HepG2 (cell line): ENCODE measurements around the gene GLE1. TPM values are rescaled to one million over a fixed set of nuclear protein-coding genes. Genes with fewer than 3 reads are reported as not detected.
A peak's percentile ranks its signal among the peaks of the same experiment; 100 is the strongest.

Experiments
- ATAC-seq: fragments of 200-7000 bp; cut with Tn5 transposase; 3 replicates; pipeline ENCODE4 v1.9.1; 2020; ENCODE audit warnings: mild to moderate bottlenecking, moderate library complexity
- BruUV-seq: library from RNA; stranded (reverse); fragments of 400-500 nt; replicated peaks from 2 replicates; lab custom pipeline; 2021; lab: Mats Ljungman, UMichigan
- CTCF ChIA-PET: fragments of 300-600 bp; formaldehyde crosslinking; extraction: SDS; loops from one replicate; lab custom pipeline; 2021; ENCODE audit warnings: low total read pairs, inconsistent platforms, low intra/inter-chr PET ratio; lab: Yijun Ruan, JAX
- POLR2A ChIA-PET: fragments of 350-600 bp; sonication (Branson Sonifier 250); formaldehyde crosslinking; loops from one replicate; lab custom pipeline; 2020; ENCODE audit warnings: antibody characterized with exemption, inconsistent platforms; lab: Yijun Ruan, JAX
- DNase-seq: peaks from one replicate; pipeline ENCODE4 v3.0.0-alpha.2; 2015; ENCODE audit warnings: low spot score
- FAIRE-seq: peaks from 3 replicates; lab custom pipeline; 2011; peaks lifted over from hg19 to GRCh38; lab: Jason Lieb, UNC
- H2AFZ ChIP-seq: one replicate; pipeline ENCODE4 v1.6.1; 2011; ENCODE audit warnings: low read length, inconsistent platforms
- H3K27ac ChIP-seq: fragments of 300-600 bp; 3 replicates; pipeline ENCODE4 v1.8.0; 2011; ENCODE audit warnings: mixed run types, mild to moderate bottlenecking, mixed read lengths, low read length, inconsistent platforms; ENCODE audit not compliant: insufficient read depth; ENCODE audit errors: extremely low read length
- H3K27me3 ChIP-seq, 2 experiments: fragments of 200-600 bp in 1 of 2; 2 replicates in 1 of 2; 3 replicates in 1 of 2; pipeline versions ENCODE4 v1.6.0 to v1.8.0; 2011; ENCODE audit warnings: low read length in 2 of 2, mild to moderate bottlenecking in 2 of 2, moderate library complexity in 2 of 2, inconsistent platforms in 1 of 2; ENCODE audit not compliant: insufficient read depth in 2 of 2, control insufficient read depth in 1 of 2
- H3K36me3 ChIP-seq, 2 experiments: fragments of 200-600 bp in 1 of 2; replicated peaks in 1 of 2; 2 replicates in 1 of 2; 3 replicates in 1 of 2; pipeline versions ENCODE4 v1.5.1 to v1.8.0; 2011; ENCODE audit warnings: low read length in 2 of 2, inconsistent platforms in 1 of 2; ENCODE audit not compliant: insufficient read depth in 2 of 2, control insufficient read depth in 1 of 2
- H3K4me1 ChIP-seq: 2 replicates; pipeline ENCODE4 v1.5.1; 2012; ENCODE audit warnings: low read length, inconsistent platforms; ENCODE audit not compliant: insufficient read depth
- H3K4me2 ChIP-seq: 2 replicates; pipeline ENCODE4 v1.6.0; 2011; ENCODE audit warnings: low read depth, low read length, inconsistent platforms
- H3K4me3 ChIP-seq, 3 experiments: fragments of 200-600 bp in 1 of 3; sonication (generic), shearing (Covaris generic) in 1 of 3; replicated peaks in 1 of 3; 2 replicates each; pipeline ENCODE4 v1.5.1; 2011 to 2016; ENCODE audit warnings: low read length in 3 of 3, inconsistent platforms in 2 of 3, low read depth in 2 of 3, mild to moderate bottlenecking in 2 of 3, control low read depth in 1 of 3, mixed read lengths in 1 of 3; ENCODE audit not compliant: insufficient read depth in 1 of 3
- H3K79me2 ChIP-seq: one replicate; pipeline ENCODE4 v1.6.1; 2011; ENCODE audit warnings: low read length, inconsistent platforms; ENCODE audit not compliant: insufficient read depth
- H3K9ac ChIP-seq: 2 replicates; pipeline ENCODE4 v1.6.0; 2011; ENCODE audit warnings: mild to moderate bottlenecking, low read depth, low read length, inconsistent platforms; ENCODE audit not compliant: insufficient read depth
- H3K9me3 ChIP-seq: 2 replicates; pipeline ENCODE4 v1.5.1; 2012; ENCODE audit warnings: mild to moderate bottlenecking, low read length
- H4K20me1 ChIP-seq: 2 replicates; pipeline ENCODE4 v1.6.0; 2011; ENCODE audit warnings: inconsistent platforms, mild to moderate bottlenecking, low read length, moderate library complexity; ENCODE audit not compliant: insufficient read depth
- GABPA ChIP-seq, 2 experiments: IDR thresholded peaks; 2 replicates each; pipeline ENCODE4 v1.6.1; 2011 to 2016; ENCODE audit warnings: low read depth in 2 of 2, low read length in 1 of 2, missing biosample characterization in 1 of 2, missing genetic modification characterization in 1 of 2
- GABPB1 ChIP-seq: IDR thresholded peaks from 2 replicates; pipeline ENCODE4 v1.6.1; 2016; ENCODE audit warnings: mild to moderate bottlenecking, missing genetic modification reagents, moderate library complexity, missing compliant biosample characterization
- IKZF4 ChIP-seq: sonication (generic); formaldehyde crosslinking; IDR thresholded peaks from 2 replicates; pipeline ENCODE4 v1.5.1; 2020; ENCODE audit warnings: borderline replicate concordance, mild to moderate bottlenecking, low read depth, missing genetic modification reagents; ENCODE audit errors: not compliant biosample characterization
- IRX3 ChIP-seq: sonication (generic); formaldehyde crosslinking; IDR thresholded peaks from 2 replicates; pipeline ENCODE4 v1.8.1; 2023; ENCODE audit warnings: mild to moderate bottlenecking, low read depth, missing genetic modification reagents, borderline replicate concordance
- KDM5A ChIP-seq: fragments of 200-600 bp; sonication (generic); IDR thresholded peaks from 2 replicates; pipeline ENCODE4 v1.7.0; 2018; ENCODE audit warnings: antibody characterized with exemption, mild to moderate bottlenecking, low read length, borderline replicate concordance
- LRRFIP1 ChIP-seq: sonication (generic); formaldehyde crosslinking; conservative IDR thresholded peaks from 2 replicates; pipeline ENCODE4 v1.4.0; 2020; ENCODE audit warnings: missing genetic modification reagents
- MED1 ChIP-seq: sonication (generic); formaldehyde crosslinking; IDR thresholded peaks from 2 replicates; pipeline ENCODE4 v1.4.0; 2020; ENCODE audit warnings: missing genetic modification reagents
- MEIS2 ChIP-seq: sonication (generic); formaldehyde crosslinking; IDR thresholded peaks from 2 replicates; pipeline ENCODE4 v1.9.0; 2021; ENCODE audit warnings: mild to moderate bottlenecking, missing genetic modification reagents
- PAWR ChIP-seq: sonication (generic); formaldehyde crosslinking; IDR thresholded peaks from 2 replicates; pipeline ENCODE4 v1.4.0; 2020; ENCODE audit warnings: missing genetic modification reagents, mild to moderate bottlenecking, borderline replicate concordance
- RFXANK ChIP-seq: IDR thresholded peaks from 2 replicates; pipeline ENCODE4 v1.6.1; 2016
- SNRNP70 ChIP-seq: fragments of 200-400 bp; formaldehyde crosslinking; IDR thresholded peaks from 2 replicates; pipeline ENCODE4 v1.6.1; 2017; ENCODE audit warnings: mild to moderate bottlenecking, low read depth, low read length, moderate library complexity
- TBX2 ChIP-seq: sonication (generic); formaldehyde crosslinking; IDR thresholded peaks from 2 replicates; pipeline ENCODE4 v1.5.0; 2020; ENCODE audit warnings: missing genetic modification reagents, mild to moderate bottlenecking, borderline replicate concordance
- ZBED4 ChIP-seq: sonication (generic); formaldehyde crosslinking; IDR thresholded peaks from 2 replicates; pipeline ENCODE4 v1.4.0; 2020; ENCODE audit warnings: missing genetic modification reagents, borderline replicate concordance
- ZNF33A ChIP-seq: sonication (generic); formaldehyde crosslinking; IDR thresholded peaks from 2 replicates; pipeline ENCODE4 v1.5.1; 2020; ENCODE audit warnings: missing genetic modification reagents, mild to moderate bottlenecking, moderate library complexity, borderline replicate concordance
- ZNF556 ChIP-seq: sonication (generic); formaldehyde crosslinking; IDR thresholded peaks from 2 replicates; pipeline ENCODE4 v1.4.0; 2020; ENCODE audit warnings: mild to moderate bottlenecking, missing genetic modification reagents, borderline replicate concordance
- ZNF761 ChIP-seq: sonication (generic); formaldehyde crosslinking; conservative IDR thresholded peaks from 2 replicates; pipeline ENCODE4 v1.4.0; 2020; ENCODE audit warnings: mild to moderate bottlenecking, missing genetic modification reagents
- WGBS: methylation state at CpG from one replicate; pipeline ENCODE4 v1.1.6; 2017; ENCODE audit warnings: low lambda C conversion rate; 5-methylcytosine and 5-hydroxymethylcytosine counted together
- in situ Hi-C: cut with HindIII; loops from 2 replicates; pipeline ENCODE4 v1.10.0; 2017; ENCODE audit warnings: low pct_unique_long_range_greater_than_20kb; ENCODE audit not compliant: extremely low pct_ligation_motif_present
- intact Hi-C: fragments of 100-400 bp; cut with micrococcal nuclease; formaldehyde crosslinking; loops from one replicate; pipeline ENCODE4 v1.10.0; 2022; ENCODE audit not compliant: unreplicated experiment
- polyA plus RNA-seq, 8 experiments: library from polyadenylated mRNA; depleted of rRNA in 3 of 8; stranded (reverse) in 7 of 8; unstranded in 1 of 8; fragments of >200 nt; fragmentation: Illumina TruSeq in 4 of 8; extraction: Trizol in 4 of 8; gene quantifications; 2 replicates each; pipeline versions ENCODE4 v1.2.1 to v1.2.3, GENCODE V29; 2011 to 2016; ENCODE audit warnings: low read depth in 4 of 8, missing spikeins in 1 of 8, mixed read lengths in 1 of 8; ENCODE audit not compliant: insufficient read depth in 1 of 8
- total RNA-seq, 5 experiments: library from RNA; depleted of rRNA; stranded (reverse); fragments of >200 nt; fragmentation: Illumina TruSeq; extraction: Trizol; gene quantifications; 2 replicates each; pipeline ENCODE4 v1.2.3, GENCODE V29; 2016; ENCODE audit warnings: low read depth in 1 of 5
- TF ChIP-seq, protein P1 (sequence below): IDR thresholded peaks from 2 replicates; pipeline ENCODE4 v1.6.1; 2016; ENCODE audit warnings: missing genetic modification reagents, missing compliant biosample characterization

GLE1 gene
- total and polyA plus RNA-seq, 2 of the 13 experiments (the other 11 are each of a cell fraction or from before 2014, with no cell fraction given) = 14.7 to 28.8 TPM

DNA sequence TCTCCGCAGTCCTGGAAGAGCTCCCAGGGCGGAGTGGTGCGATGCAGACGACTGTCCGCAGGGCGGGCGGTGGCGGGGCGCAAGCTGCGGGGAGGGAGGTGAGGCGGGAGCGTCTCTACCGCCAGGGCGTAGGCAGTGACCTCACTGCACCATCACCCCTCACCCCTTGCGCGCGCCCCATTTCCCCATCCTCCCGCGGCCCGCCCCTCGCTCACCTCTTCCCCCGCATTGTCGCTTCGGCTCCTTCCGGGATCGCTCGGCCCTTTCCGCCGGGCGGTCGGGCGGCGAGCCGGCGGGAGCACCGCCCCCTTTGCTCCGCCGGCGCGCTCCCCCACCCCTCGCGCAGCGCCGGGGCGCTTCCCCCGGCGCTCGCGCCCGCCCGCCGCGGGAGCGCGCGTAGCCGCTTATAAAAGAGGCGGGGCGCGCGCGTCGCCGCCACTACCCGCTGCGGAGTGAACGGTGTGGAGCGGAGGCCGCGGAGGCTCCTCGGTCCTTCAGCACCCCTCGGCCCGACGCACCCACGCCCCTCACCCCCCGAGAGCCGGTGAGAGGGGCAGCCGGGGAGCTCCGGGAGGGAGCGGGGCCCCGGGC lies 47.7 kb downstream of the GLE1 start, which contains the start of gene SPTAN1:
Gene SPTAN1, plus strand, starts transcription at position 435 of the 591 bp plus-strand sequence. CDS start 14,154 bp downstream, outside the sequence.
- Histone ChIP-seq H4K20me1 (peaks cover 22% of the 10 kb centered on the region), H2AFZ (peak within 1 kb of the TSS; percentile 44), H3K36me3 (no peaks in the 10 kb centered on the region), H3K27me3 (no peaks in the 10 kb centered on the region; a peak in 1 of 5 replicates), H3K9me3 (no peaks in the 10 kb centered on the region), H3K9ac (peak within 1 kb of the TSS; percentile 85), H3K27ac (peak within 1 kb of the TSS; percentile 67), H3K4me2 (peak within 1 kb of the TSS; percentile 95), H3K4me1 (peaks cover 64% of the 10 kb centered on the region), H3K79me2 (peaks cover 41% of the 10 kb centered on the region), H3K4me3 (peak within 1 kb of the TSS; percentile 87 to 95 (median 90))
- in situ Hi-C loops (no loop called here), intact Hi-C loops (loop anchor here (2.0 to 5.0 kb wide), 2 partner anchors 50 to 85 kb away; partner anchors contain the start of gene GLE1)
- POLR2A ChIA-PET = interaction anchor here (0.7 to 3.1 kb wide), 13 partner anchors 10 to 276 kb away, joined by 3 to 13 read pairs (median 3); partner anchors contain the start of genes GLE1, GOLGA2 and SWI5
- peak; percentile 77 for ATAC-seq
- no TSS peak for BruUV-seq
- no CpG with 5 or more reads among the region's 81 CpGs for WGBS
- CTCF ChIA-PET = no interaction called here
- FAIRE-seq = no peak
- peak; percentile 61 for DNase-seq
- TF ChIP-seq ZNF556 (CRISPR knock-in tag) = peak; percentile 85; the same call in 1 of the 2 replicates
- TF ChIP-seq, protein P1, sequence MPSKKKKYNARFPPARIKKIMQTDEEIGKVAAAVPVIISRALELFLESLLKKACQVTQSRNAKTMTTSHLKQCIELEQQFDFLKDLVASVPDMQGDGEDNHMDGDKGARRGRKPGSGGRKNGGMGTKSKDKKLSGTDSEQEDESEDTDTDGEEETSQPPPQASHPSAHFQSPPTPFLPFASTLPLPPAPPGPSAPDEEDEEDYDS (CRISPR knock-in tag) = peak; percentile 71
- TF ChIP-seq PAWR (CRISPR knock-in tag) = no peak
- TF ChIP-seq ZNF33A (CRISPR knock-in tag) = no peak
- no peak for TF ChIP-seq IKZF4 (CRISPR knock-in tag)
- TF ChIP-seq ZNF761 (CRISPR knock-in tag) = peak; percentile 44; the same call in 1 of the 2 replicates
- no peak for TF ChIP-seq MED1 (CRISPR knock-in tag)
- TF ChIP-seq GABPA (IDR thresholded peaks at IDR 0.05; ENCODE audit: low read depth, low read length) = no peak
- peak; percentile 45 for TF ChIP-seq GABPA (CRISPR knock-in tag; IDR thresholded peaks at IDR 0.05; ENCODE audit: low read depth)
- TF ChIP-seq IRX3 = no peak
- no peak; the same call in 1 of the 2 replicates for TF ChIP-seq TBX2 (CRISPR knock-in tag)
- TF ChIP-seq SNRNP70 = no peak
- TF ChIP-seq LRRFIP1 (CRISPR knock-in tag) = no peak
- no peak for TF ChIP-seq RFXANK (CRISPR knock-in tag)
- peak; percentile 79 for TF ChIP-seq GABPB1 (CRISPR knock-in tag)
- peak; percentile 59; the same call in 1 of the 2 replicates for TF ChIP-seq KDM5A
- no peak for TF ChIP-seq ZBED4 (CRISPR knock-in tag)
- TF ChIP-seq MEIS2 (CRISPR knock-in tag) = 0 out of 2 replicates have a peak, but pooled peaks have one; percentile 14
